Kidney epithelial cell (primary cell): ENCODE results near the gene KLHL26. TPM values are rescaled to one million over a fixed set of nuclear protein-coding genes. Genes with fewer than 3 reads are reported as not detected.
A peak's percentile ranks its signal among the peaks of the same experiment; 100 is the strongest.
"Not testable (repeated sequence)": the region's sequence is repeated elsewhere in the genome, so short reads cannot be mapped to it uniquely, and the experiment has no call there.

Source experiments
- DNase-seq: peaks from one replicate; pipeline ENCODE4 v3.0.0-alpha.2; 2010; ENCODE audit warnings: low read depth
- H3K27me3 ChIP-seq: 2 replicates; pipeline ENCODE4 v1.6.0; 2011; ENCODE audit warnings: low read length; ENCODE audit not compliant: control insufficient read depth, insufficient read depth
- H3K36me3 ChIP-seq: 2 replicates; pipeline ENCODE4 v1.5.1; 2011; ENCODE audit warnings: low read length; ENCODE audit not compliant: control insufficient read depth, insufficient read depth
- H3K4me3 ChIP-seq: 2 replicates; pipeline ENCODE4 v1.5.1; 2011; ENCODE audit warnings: low read depth, mild to moderate bottlenecking, control low read depth, low read length
- CTCF ChIP-seq: IDR thresholded peaks from 2 replicates; pipeline ENCODE4 v1.5.1; 2011; ENCODE audit warnings: mild to moderate bottlenecking, moderate library complexity, low read length, control low read depth, inconsistent platforms; ENCODE audit not compliant: insufficient read depth, poor library complexity, severe bottlenecking
- total RNA-seq: library from RNA; depleted of rRNA; stranded (reverse); fragments of >200 nt; gene quantifications from 2 replicates; pipeline ENCODE4 v1.2.3, GENCODE V29; 2015

KLHL26 gene
- total RNA-seq, 1 donor from 2014 or later: 7.5 TPM

GRCh38 chr19:18676692-18677091 is 39.9 kb downstream of the KLHL26 start:
- no peak overlapping the region for H3K4me3 ChIP-seq
- no peak for DNase-seq
- TF ChIP-seq CTCF: no peak
- H3K36me3 ChIP-seq: no peaks in the 10 kb centered on the region
- H3K27me3 ChIP-seq: no peaks in the 10 kb centered on the region

GRCh38 chr19:18677156-18677555 is 40.3 kb downstream of the KLHL26 start:
- Histone ChIP-seq H3K36me3 (no peaks in the 10 kb centered on the region), H3K27me3 (no peaks in the 10 kb centered on the region), H3K4me3 (no peak overlapping the region)
- no peak for DNase-seq
- no peak for TF ChIP-seq CTCF

- H3K4me3 ChIP-seq, DNase-seq, H3K36me3 ChIP-seq, H3K27me3 ChIP-seq: not testable (repeated sequence)
These were observed 43.3 kb downstream of the KLHL26 start for GRCh38 chr19:18680148-18680547.

- no peak for TF ChIP-seq CTCF
- DNase-seq: no peak
- H3K27me3 ChIP-seq: no peaks in the 10 kb centered on the region
- no peaks in the 10 kb centered on the region for H3K36me3 ChIP-seq
- peak overlapping the region; percentile 51 for H3K4me3 ChIP-seq
These were observed 45.9 kb downstream of the KLHL26 start for GRCh38 chr19:18682807-18683108.

- Histone ChIP-seq H3K27me3 (no peaks in the 10 kb centered on the region), H3K36me3 (no peaks in the 10 kb centered on the region), H3K4me3 (peak within 1 kb of the TSS; percentile 86)
- TF ChIP-seq CTCF: no peak
- DNase-seq: peak; percentile 31
These were observed 46.5 kb downstream of the KLHL26 start, which contains the start of gene CRTC1 for GRCh38 chr19:18683109-18683957. Gene CRTC1 (plus strand): TSS chr19:18683680. CDS start chr19:18683703, 23 bp downstream.

GRCh38 chr19:18683958-18684641 is 47.3 kb downstream of the KLHL26 start:
- peak overlapping the region; percentile 86 for H3K4me3 ChIP-seq
- no peaks in the 10 kb centered on the region for H3K27me3 ChIP-seq
- DNase-seq: no peak
- TF ChIP-seq CTCF: no peak
- no peaks in the 10 kb centered on the region for H3K36me3 ChIP-seq
